Measurements from ENCODE around the gene CLDND2. TPM values are rescaled to one million over a fixed set of nuclear protein-coding genes. Genes with fewer than 3 reads are reported as not detected.

CLDND2 gene
- total and polyA plus RNA-seq, 2 experiments from 2014 or later: 7.7 TPM; not detected in 1

- no peak overlapping the region for H3K4me3 Mint-ChIP-seq
- Histone ChIP-seq H3K27me3 (ENCODE audit: insufficient read depth) (peaks cover 13% of the 10 kb centered on the region), H4K20me1 (replicated peaks; ENCODE audit: insufficient read depth) (no peaks in the 10 kb centered on the region), H3K36me3 (ENCODE audit: insufficient read depth) (0 out of 2 replicates have a peak, but pooled peaks cover 6% of the 10 kb centered on the region), H3K79me2 (replicated peaks; ENCODE audit: insufficient read depth) (no peaks in the 10 kb centered on the region), H3K4me2 (no peak overlapping the region), H3K4me1 (ENCODE audit: insufficient read depth) (peaks cover 10% of the 10 kb centered on the region; the same call in 1 of the 2 replicates), H3K4me3 (no peak overlapping the region), H3F3A (replicated peaks; ENCODE audit: low read depth) (no peaks in the 10 kb centered on the region), H3K27ac (ENCODE audit: low read depth) (no peak overlapping the region), H3K9me2 (ENCODE audit: insufficient read depth) (0 out of 2 replicates have a peak, but pooled peaks cover 3% of the 10 kb centered on the region), H2AFZ (no peak overlapping the region)
- TF ChIP-seq, protein P1, sequence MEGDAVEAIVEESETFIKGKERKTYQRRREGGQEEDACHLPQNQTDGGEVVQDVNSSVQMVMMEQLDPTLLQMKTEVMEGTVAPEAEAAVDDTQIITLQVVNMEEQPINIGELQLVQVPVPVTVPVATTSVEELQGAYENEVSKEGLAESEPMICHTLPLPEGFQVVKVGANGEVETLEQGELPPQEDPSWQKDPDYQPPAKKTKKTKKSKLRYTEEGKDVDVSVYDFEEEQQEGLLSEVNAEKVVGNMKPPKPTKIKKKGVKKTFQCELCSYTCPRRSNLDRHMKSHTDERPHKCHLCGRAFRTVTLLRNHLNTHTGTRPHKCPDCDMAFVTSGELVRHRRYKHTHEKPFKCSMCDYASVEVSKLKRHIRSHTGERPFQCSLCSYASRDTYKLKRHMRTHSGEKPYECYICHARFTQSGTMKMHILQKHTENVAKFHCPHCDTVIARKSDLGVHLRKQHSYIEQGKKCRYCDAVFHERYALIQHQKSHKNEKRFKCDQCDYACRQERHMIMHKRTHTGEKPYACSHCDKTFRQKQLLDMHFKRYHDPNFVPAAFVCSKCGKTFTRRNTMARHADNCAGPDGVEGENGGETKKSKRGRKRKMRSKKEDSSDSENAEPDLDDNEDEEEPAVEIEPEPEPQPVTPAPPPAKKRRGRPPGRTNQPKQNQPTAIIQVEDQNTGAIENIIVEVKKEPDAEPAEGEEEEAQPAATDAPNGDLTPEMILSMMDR (conservative IDR thresholded peaks at IDR 0.05; ENCODE audit: low read depth in 2 of 2): no peak
- TF ChIP-seq REST (IDR thresholded peaks at IDR 0.05; ENCODE audit: unreplicated experiment) (no peak), NANOG (IDR thresholded peaks at IDR 0.05; ENCODE audit: borderline replicate concordance) (no peak), ZNF114 (CRISPR knock-in tag; IDR thresholded peaks at IDR 0.05) (no peak), POLR2AphosphoS5 (IDR thresholded peaks at IDR 0.05; ENCODE audit: low read depth) (no peak), CREB1 (CRISPR knock-in tag; IDR thresholded peaks at IDR 0.05; ENCODE audit: low read depth) (no peak), ZNF331 (CRISPR knock-in tag; IDR thresholded peaks at IDR 0.05; ENCODE audit: low read depth) (no peak), ETS1 (IDR thresholded peaks at IDR 0.05) (no peak), STAT1 (IDR thresholded peaks at IDR 0.05; ENCODE audit: unreplicated experiment) (no peak), EZH2 (IDR thresholded peaks at IDR 0.05; ENCODE audit: low read depth, unreplicated experiment) (no peak), JUNB (IDR thresholded peaks at IDR 0.05; ENCODE audit: unreplicated experiment) (no peak)
- TF ChIP-seq, protein P2, sequence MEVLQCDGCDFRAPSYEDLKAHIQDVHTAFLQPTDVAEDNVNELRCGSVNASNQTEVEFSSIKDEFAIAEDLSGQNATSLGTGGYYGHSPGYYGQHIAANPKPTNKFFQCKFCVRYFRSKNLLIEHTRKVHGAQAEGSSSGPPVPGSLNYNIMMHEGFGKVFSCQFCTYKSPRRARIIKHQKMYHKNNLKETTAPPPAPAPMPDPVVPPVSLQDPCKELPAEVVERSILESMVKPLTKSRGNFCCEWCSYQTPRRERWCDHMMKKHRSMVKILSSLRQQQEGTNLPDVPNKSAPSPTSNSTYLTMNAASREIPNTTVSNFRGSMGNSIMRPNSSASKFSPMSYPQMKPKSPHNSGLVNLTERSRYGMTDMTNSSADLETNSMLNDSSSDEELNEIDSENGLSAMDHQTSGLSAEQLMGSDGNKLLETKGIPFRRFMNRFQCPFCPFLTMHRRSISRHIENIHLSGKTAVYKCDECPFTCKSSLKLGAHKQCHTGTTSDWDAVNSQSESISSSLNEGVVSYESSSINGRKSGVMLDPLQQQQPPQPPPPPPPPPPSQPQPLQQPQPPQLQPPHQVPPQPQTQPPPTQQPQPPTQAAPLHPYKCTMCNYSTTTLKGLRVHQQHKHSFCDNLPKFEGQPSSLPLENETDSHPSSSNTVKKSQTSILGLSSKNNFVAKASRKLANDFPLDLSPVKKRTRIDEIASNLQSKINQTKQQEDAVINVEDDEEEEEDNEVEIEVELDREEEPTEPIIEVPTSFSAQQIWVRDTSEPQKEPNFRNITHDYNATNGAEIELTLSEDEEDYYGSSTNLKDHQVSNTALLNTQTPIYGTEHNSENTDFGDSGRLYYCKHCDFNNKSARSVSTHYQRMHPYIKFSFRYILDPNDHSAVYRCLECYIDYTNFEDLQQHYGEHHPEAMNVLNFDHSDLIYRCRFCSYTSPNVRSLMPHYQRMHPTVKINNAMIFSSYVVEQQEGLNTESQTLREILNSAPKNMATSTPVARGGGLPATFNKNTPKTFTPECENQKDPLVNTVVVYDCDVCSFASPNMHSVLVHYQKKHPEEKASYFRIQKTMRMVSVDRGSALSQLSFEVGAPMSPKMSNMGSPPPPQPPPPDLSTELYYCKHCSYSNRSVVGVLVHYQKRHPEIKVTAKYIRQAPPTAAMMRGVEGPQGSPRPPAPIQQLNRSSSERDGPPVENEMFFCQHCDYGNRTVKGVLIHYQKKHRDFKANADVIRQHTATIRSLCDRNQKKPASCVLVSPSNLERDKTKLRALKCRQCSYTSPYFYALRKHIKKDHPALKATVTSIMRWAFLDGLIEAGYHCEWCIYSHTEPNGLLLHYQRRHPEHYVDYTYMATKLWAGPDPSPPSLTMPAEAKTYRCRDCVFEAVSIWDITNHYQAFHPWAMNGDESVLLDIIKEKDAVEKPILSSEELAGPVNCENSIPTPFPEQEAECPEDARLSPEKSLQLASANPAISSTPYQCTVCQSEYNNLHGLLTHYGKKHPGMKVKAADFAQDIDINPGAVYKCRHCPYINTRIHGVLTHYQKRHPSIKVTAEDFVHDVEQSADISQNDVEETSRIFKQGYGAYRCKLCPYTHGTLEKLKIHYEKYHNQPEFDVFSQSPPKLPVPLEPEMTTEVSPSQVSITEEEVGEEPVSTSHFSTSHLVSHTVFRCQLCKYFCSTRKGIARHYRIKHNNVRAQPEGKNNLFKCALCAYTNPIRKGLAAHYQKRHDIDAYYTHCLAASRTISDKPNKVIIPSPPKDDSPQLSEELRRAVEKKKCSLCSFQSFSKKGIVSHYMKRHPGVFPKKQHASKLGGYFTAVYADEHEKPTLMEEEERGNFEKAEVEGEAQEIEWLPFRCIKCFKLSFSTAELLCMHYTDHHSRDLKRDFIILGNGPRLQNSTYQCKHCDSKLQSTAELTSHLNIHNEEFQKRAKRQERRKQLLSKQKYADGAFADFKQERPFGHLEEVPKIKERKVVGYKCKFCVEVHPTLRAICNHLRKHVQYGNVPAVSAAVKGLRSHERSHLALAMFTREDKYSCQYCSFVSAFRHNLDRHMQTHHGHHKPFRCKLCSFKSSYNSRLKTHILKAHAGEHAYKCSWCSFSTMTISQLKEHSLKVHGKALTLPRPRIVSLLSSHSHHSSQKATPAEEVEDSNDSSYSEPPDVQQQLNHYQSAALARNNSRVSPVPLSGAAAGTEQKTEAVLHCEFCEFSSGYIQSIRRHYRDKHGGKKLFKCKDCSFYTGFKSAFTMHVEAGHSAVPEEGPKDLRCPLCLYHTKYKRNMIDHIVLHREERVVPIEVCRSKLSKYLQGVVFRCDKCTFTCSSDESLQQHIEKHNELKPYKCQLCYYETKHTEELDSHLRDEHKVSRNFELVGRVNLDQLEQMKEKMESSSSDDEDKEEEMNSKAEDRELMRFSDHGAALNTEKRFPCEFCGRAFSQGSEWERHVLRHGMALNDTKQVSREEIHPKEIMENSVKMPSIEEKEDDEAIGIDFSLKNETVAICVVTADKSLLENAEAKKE (CRISPR knock-in tag; IDR thresholded peaks at IDR 0.05): no peak
- ATAC-seq (no peak), DNase-seq (ENCODE audit: low spot score) (no peak)
- peaks cover 21% of the 10 kb centered on the region for H3K27me3 Mint-ChIP-seq (ENCODE audit: insufficient read depth, low read depth, poor library complexity)
- H3K9me3 Mint-ChIP-seq: no peaks in the 10 kb centered on the region; the same call in 2 of the 3 replicates
- H3K4me1 Mint-ChIP-seq: peaks cover 18% of the 10 kb centered on the region
- peaks cover 44% of the 10 kb centered on the region for H3K36me3 Mint-ChIP-seq (ENCODE audit: low read depth)
- H3K27ac Mint-ChIP-seq: no peak overlapping the region
These were observed 37.6 kb downstream of the CLDND2 start for GRCh38 chr19:51331193-51331592.

Data from GM23338 (cell line).